Mesothelial cell of epicardium (in vitro differentiated cells): ENCODE results near the gene THSD4. TPM values are rescaled to one million over a fixed set of nuclear protein-coding genes. Genes with fewer than 3 reads are reported as not detected.
A peak's percentile ranks its signal among the peaks of the same experiment; 100 is the strongest.

Experiments used
- DNase-seq, 2 experiments: peaks; one replicate each; pipeline ENCODE4 v3.0.0; 2021; ENCODE audit warnings: low spot score in 2 of 2; ENCODE audit not compliant: unreplicated experiment in 2 of 2
- H3K27ac Mint-ChIP-seq: 2 replicates; pipeline ENCODE4 v1.8.0; 2021; ENCODE audit warnings: mixed read lengths
- H3K27me3 Mint-ChIP-seq: 2 replicates; pipeline ENCODE4 v1.8.0; 2021; ENCODE audit warnings: low read depth, mixed read lengths
- H3K36me3 Mint-ChIP-seq: 2 replicates; pipeline ENCODE4 v1.8.0; 2021; ENCODE audit warnings: mixed read lengths
- H3K4me1 Mint-ChIP-seq: 2 replicates; pipeline ENCODE4 v1.8.0; 2021; ENCODE audit warnings: mixed read lengths
- H3K4me3 Mint-ChIP-seq: 2 replicates; pipeline ENCODE4 v1.8.0; 2021; ENCODE audit warnings: mild to moderate bottlenecking, moderate library complexity, mixed read lengths
- H3K9me3 Mint-ChIP-seq: 2 replicates; pipeline ENCODE4 v1.8.0; 2021; ENCODE audit warnings: mixed read lengths
- total RNA-seq: library from RNA; stranded (reverse); gene quantifications from 3 replicates; pipeline ENCODE4 v1.2.1, GENCODE V29; 2021
- TF ChIP-seq, protein P1 (sequence below): fragments of 200-600 bp; sonication (generic); IDR thresholded peaks from one replicate; pipeline ENCODE4 v1.5.0; 2021; ENCODE audit warnings: antibody characterized with exemption; ENCODE audit not compliant: unreplicated experiment

The THSD4 gene
- total RNA-seq, 1 donor from 2014 or later, result 93.9 TPM

DNA sequence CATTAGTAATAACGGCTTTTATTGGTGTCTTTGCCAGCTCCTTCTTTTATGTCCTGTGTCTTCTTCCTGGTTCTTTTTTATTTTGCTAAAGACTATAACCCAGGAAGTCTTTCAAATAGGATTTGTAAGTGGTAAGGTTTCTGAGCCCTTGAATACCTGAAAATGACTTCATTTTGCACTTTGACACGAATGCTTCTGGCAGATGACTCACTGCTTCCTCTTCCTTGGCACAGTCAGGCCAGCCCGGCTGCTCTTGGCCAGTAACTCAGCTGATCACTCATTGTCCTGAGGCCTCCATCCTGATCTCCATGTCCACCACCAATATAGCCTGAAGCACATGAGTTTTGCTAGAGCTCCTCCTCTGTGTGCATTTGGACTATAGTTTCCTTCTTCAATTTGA is 646.4 kb downstream of the THSD4 start:
- DNase-seq, result no peak
- no peaks in the 10 kb centered on the region for H3K27me3 Mint-ChIP-seq
- H3K4me3 Mint-ChIP-seq, result no peak overlapping the region
- TF ChIP-seq, protein P1, sequence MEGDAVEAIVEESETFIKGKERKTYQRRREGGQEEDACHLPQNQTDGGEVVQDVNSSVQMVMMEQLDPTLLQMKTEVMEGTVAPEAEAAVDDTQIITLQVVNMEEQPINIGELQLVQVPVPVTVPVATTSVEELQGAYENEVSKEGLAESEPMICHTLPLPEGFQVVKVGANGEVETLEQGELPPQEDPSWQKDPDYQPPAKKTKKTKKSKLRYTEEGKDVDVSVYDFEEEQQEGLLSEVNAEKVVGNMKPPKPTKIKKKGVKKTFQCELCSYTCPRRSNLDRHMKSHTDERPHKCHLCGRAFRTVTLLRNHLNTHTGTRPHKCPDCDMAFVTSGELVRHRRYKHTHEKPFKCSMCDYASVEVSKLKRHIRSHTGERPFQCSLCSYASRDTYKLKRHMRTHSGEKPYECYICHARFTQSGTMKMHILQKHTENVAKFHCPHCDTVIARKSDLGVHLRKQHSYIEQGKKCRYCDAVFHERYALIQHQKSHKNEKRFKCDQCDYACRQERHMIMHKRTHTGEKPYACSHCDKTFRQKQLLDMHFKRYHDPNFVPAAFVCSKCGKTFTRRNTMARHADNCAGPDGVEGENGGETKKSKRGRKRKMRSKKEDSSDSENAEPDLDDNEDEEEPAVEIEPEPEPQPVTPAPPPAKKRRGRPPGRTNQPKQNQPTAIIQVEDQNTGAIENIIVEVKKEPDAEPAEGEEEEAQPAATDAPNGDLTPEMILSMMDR, result no peak
- H3K4me1 Mint-ChIP-seq, result no peaks in the 10 kb centered on the region
- peak overlapping the region; percentile 23 for H3K27ac Mint-ChIP-seq
- H3K36me3 Mint-ChIP-seq, result peaks cover 54% of the 10 kb centered on the region
- peaks cover 30% of the 10 kb centered on the region for H3K9me3 Mint-ChIP-seq

DNA sequence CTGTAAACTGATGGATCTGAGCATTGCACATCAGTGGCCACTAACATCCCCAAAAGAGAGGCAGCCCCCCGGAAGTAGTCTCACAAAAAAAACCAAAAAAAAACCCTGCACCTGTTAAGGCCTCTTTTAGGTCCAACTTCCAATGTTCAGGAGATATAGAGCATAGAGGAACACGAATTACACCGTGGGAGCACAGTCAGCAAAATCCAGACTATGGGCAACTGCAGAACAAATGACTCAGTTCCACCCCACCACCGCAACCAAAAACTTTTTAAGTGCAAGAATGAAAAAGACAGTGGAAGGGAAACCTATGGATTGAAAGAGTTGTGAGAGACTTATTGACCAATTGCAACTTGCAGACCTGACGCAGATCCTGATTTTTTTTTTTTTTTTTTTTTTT is 652.9 kb downstream of the THSD4 start:
- no peak overlapping the region for H3K27ac Mint-ChIP-seq
- peaks cover 12% of the 10 kb centered on the region for H3K9me3 Mint-ChIP-seq
- H3K27me3 Mint-ChIP-seq, result no peaks in the 10 kb centered on the region
- TF ChIP-seq, protein P1, result no peak
- no peak for DNase-seq
- no peak overlapping the region for H3K4me3 Mint-ChIP-seq
- H3K4me1 Mint-ChIP-seq, result no peaks in the 10 kb centered on the region
- H3K36me3 Mint-ChIP-seq, result peaks cover 43% of the 10 kb centered on the region

DNA sequence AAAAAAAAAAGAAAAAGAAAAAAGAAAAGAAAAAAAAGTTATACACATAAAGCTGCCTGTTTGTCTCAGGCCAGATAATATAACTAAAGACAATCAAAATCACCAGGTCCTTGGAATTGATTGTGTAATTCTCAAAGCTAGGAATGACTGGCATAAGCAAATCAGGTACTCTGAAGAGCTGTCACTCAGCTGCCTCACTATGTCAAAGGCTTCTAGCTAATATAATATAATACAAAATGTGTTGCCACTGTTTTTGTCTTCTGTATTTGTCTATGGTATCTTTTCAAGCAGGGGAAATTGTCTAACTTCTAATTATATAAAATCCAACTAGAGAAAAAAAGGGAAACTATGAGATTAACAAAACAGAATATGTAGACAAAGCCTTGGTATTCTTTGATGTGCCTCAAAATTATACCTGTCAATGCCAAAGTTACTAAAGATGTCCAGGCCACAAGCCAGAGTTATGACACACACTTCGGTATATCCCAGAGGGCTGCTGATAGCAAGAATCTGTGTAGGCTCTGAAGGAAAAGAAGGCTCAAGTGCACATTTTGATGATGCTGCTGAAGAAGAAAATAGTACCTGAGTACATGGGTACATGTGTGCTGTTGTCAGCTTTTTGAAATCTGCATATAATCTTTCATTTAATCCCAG is 658.1 kb downstream of the THSD4 start:
- no peak for DNase-seq
- no peak overlapping the region for H3K4me3 Mint-ChIP-seq
- peaks cover 2% of the 10 kb centered on the region for H3K4me1 Mint-ChIP-seq
- peaks cover 7% of the 10 kb centered on the region for H3K9me3 Mint-ChIP-seq
- no peaks in the 10 kb centered on the region for H3K27me3 Mint-ChIP-seq
- no peak overlapping the region for H3K27ac Mint-ChIP-seq
- peaks cover 20% of the 10 kb centered on the region for H3K36me3 Mint-ChIP-seq
- TF ChIP-seq, protein P1, result no peak

DNA sequence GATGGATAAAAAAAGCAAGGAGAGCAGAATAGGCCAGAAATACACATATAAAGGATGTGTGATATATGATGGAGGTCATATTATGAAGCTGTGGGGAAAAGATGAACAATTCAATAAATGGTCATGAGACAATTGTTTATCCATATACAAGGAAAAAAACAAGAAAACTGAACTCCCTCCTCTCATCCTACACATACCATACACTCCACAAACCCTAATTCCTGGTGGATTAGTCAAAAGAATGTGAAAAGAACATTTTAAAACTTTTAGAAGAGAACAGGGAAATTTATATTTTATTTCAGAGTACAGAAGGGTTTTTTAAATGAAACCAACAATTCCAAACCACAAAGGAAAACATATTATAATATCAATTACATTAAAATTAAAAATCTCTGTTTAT is 660.6 kb downstream of the THSD4 start:
- TF ChIP-seq, protein P1, result no peak
- peaks cover 7% of the 10 kb centered on the region for H3K9me3 Mint-ChIP-seq
- H3K27me3 Mint-ChIP-seq, result no peaks in the 10 kb centered on the region
- no peak for DNase-seq
- no peak overlapping the region for H3K27ac Mint-ChIP-seq
- peaks cover 16% of the 10 kb centered on the region for H3K4me1 Mint-ChIP-seq
- H3K4me3 Mint-ChIP-seq, result no peak overlapping the region
- peaks cover 17% of the 10 kb centered on the region for H3K36me3 Mint-ChIP-seq

DNA sequence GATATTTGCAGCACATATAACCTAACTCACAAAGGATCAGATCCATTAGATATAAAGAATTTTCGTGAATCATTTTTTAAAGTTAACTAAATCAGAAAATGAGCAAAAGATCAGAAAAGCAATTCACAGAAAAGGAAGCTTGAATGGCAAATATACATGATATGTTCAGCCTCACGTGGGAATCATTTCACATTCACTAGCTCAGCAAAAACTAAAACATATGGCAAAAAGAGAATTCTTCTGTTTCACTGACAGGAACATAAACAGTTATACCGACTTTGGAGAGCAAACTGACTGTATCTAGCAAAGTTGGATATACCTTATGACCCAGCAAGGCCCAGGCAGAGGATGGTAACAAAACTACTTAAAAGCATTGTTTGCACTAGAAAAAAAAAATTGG is 661.0 kb downstream of the THSD4 start:
- peaks cover 16% of the 10 kb centered on the region for H3K4me1 Mint-ChIP-seq
- DNase-seq, result no peak
- H3K27ac Mint-ChIP-seq, result no peak overlapping the region
- TF ChIP-seq, protein P1, result no peak
- H3K36me3 Mint-ChIP-seq, result peaks cover 13% of the 10 kb centered on the region
- H3K27me3 Mint-ChIP-seq, result no peaks in the 10 kb centered on the region
- peaks cover 5% of the 10 kb centered on the region for H3K9me3 Mint-ChIP-seq
- no peak overlapping the region for H3K4me3 Mint-ChIP-seq
